ENCODE data around the gene PCDH15. TPM values are rescaled to one million over a fixed set of nuclear protein-coding genes. Genes with fewer than 3 reads are reported as not detected.
"Not testable (repeated sequence)": the region's sequence is repeated elsewhere in the genome, so short reads cannot be mapped to it uniquely, and the experiment has no call there.

The PCDH15 gene
- total RNA-seq, 1 donor from 2014 or later, result 1.2 TPM

- no peak for DNase-seq (ENCODE audit: low spot score)
Measured at GRCh38 chr10:53978301-53978700, 822.7 kb downstream of the PCDH15 start.

GRCh38 chr10:53977267-53977666 lies 823.8 kb downstream of the PCDH15 start:
- no peak for DNase-seq (ENCODE audit: low spot score)

GRCh38 chr10:53957401-53957800 lies 843.6 kb downstream of the PCDH15 start:
- DNase-seq (ENCODE audit: low spot score), result no peak

GRCh38 chr10:53955091-53955490 lies 845.9 kb downstream of the PCDH15 start:
- no peak for DNase-seq (ENCODE audit: low spot score)

- DNase-seq (ENCODE audit: low spot score), result no peak
Measured at GRCh38 chr10:53952698-53953630, 848.1 kb downstream of the PCDH15 start.

GRCh38 chr10:53939654-53940053 lies 861.4 kb downstream of the PCDH15 start:
- no peak for DNase-seq (ENCODE audit: low spot score)

- DNase-seq (ENCODE audit: low spot score), result no peak
Measured at GRCh38 chr10:53930648-53931047, 870.4 kb downstream of the PCDH15 start.

GRCh38 chr10:53924051-53924700 lies 876.9 kb downstream of the PCDH15 start:
- DNase-seq (ENCODE audit: low spot score), result not testable (repeated sequence)

- DNase-seq (ENCODE audit: low spot score), result no peak
Measured at GRCh38 chr10:53918755-53919154, 882.3 kb downstream of the PCDH15 start.

GRCh38 chr10:53909791-53910190 lies 891.2 kb downstream of the PCDH15 start:
- no peak for DNase-seq (ENCODE audit: low spot score)

- no peak for DNase-seq (ENCODE audit: low spot score)
Measured at GRCh38 chr10:53904506-53905241, 896.4 kb downstream of the PCDH15 start.

GRCh38 chr10:53903756-53904155 lies 897.3 kb downstream of the PCDH15 start:
- no peak for DNase-seq (ENCODE audit: low spot score)

GRCh38 chr10:53899463-53900160 lies 901.4 kb downstream of the PCDH15 start:
- DNase-seq (ENCODE audit: low spot score), result no peak

- no peak for DNase-seq (ENCODE audit: low spot score)
Measured at GRCh38 chr10:53898532-53898931, 902.5 kb downstream of the PCDH15 start.

GRCh38 chr10:53894145-53894544 lies 906.9 kb downstream of the PCDH15 start:
- DNase-seq (ENCODE audit: low spot score), result no peak

- no peak for DNase-seq (ENCODE audit: low spot score)
Measured at GRCh38 chr10:53893061-53893460, 908.0 kb downstream of the PCDH15 start.

- no peak for DNase-seq (ENCODE audit: low spot score)
Measured at GRCh38 chr10:53886325-53887300, 914.4 kb downstream of the PCDH15 start.

GRCh38 chr10:53864846-53865245 lies 936.2 kb downstream of the PCDH15 start:
- no peak for DNase-seq (ENCODE audit: low spot score)

- DNase-seq (ENCODE audit: low spot score), result no peak
Measured at GRCh38 chr10:53852450-53853175, 948.4 kb downstream of the PCDH15 start.

GRCh38 chr10:53846809-53847208 lies 954.2 kb downstream of the PCDH15 start:
- no peak for DNase-seq (ENCODE audit: low spot score)
